Ectodermal cell (in vitro differentiated cells): ENCODE measurements around the gene ARHGEF10L.

Experiments
- H3K27ac ChIP-seq: 2 replicates; pipeline ENCODE4 v1.7.0; 2013; ENCODE audit warnings: mild to moderate bottlenecking, low read depth, low read length; ENCODE audit not compliant: insufficient read depth, poor library complexity, severe bottlenecking
- H3K27me3 ChIP-seq: 2 replicates; pipeline ENCODE4 v1.7.0; 2013; ENCODE audit warnings: mild to moderate bottlenecking, low read length; ENCODE audit not compliant: insufficient read depth, control insufficient read depth, poor library complexity, severe bottlenecking
- H3K36me3 ChIP-seq: one replicate; pipeline ENCODE4 v1.7.0; 2013; ENCODE audit warnings: low read length; ENCODE audit not compliant: control insufficient read depth, insufficient read depth
- H3K4me1 ChIP-seq: one replicate; pipeline ENCODE4 v1.7.0; 2013; ENCODE audit warnings: low read length; ENCODE audit not compliant: control insufficient read depth, insufficient read depth
- H3K4me3 ChIP-seq: 2 replicates; pipeline ENCODE4 v1.7.0; 2013; ENCODE audit warnings: low read depth, low read length, control low read depth; ENCODE audit not compliant: insufficient read depth
- H3K9me3 ChIP-seq: 2 replicates; pipeline ENCODE4 v1.7.0; 2013; ENCODE audit warnings: mild to moderate bottlenecking, low read length, moderate library complexity; ENCODE audit not compliant: control insufficient read depth
- WGBS, 2 experiments: methylation state at CpG; one replicate each; pipeline ENCODE4 v1.1.7; 2013; ENCODE audit warnings: missing lambda C conversion rate in 2 of 2; 5-methylcytosine and 5-hydroxymethylcytosine counted together

ARHGEF10L gene

GRCh38 chr1:17507915-17508314 is 31.6 kb upstream of the ARHGEF10L start:
- Histone ChIP-seq H3K36me3 (no peaks in the 10 kb centered on the region), H3K27me3 (no peaks in the 10 kb centered on the region), H3K27ac (no peak overlapping the region), H3K9me3 (no peaks in the 10 kb centered on the region), H3K4me3 (no peak overlapping the region), H3K4me1 (no peaks in the 10 kb centered on the region)
- 79 to 82% methylated on average over 6 of the region's 6 CpGs for WGBS, 2 experiments

- Histone ChIP-seq H3K36me3 (no peaks in the 10 kb centered on the region), H3K27me3 (no peaks in the 10 kb centered on the region)
- 83 to 86% methylated on average over 8 of the region's 8 CpGs for WGBS, 2 experiments
These were observed 30.1 kb upstream of the ARHGEF10L start for GRCh38 chr1:17509363-17509762.

GRCh38 chr1:17510138-17510537 is 29.4 kb upstream of the ARHGEF10L start:
- Histone ChIP-seq H3K27ac (no peak overlapping the region), H3K4me3 (no peak overlapping the region), H3K4me1 (no peaks in the 10 kb centered on the region), H3K36me3 (no peaks in the 10 kb centered on the region), H3K27me3 (no peaks in the 10 kb centered on the region), H3K9me3 (no peaks in the 10 kb centered on the region)
- 91 to 96% methylated on average over 3 of the region's 3 CpGs for WGBS, 2 experiments

More at GRCh38 chr1:17509363-17509762, 30.1 kb upstream of the ARHGEF10L start:
- no peaks in the 10 kb centered on the region for H3K9me3 ChIP-seq
- H3K4me3 ChIP-seq, result no peak overlapping the region
- no peaks in the 10 kb centered on the region for H3K4me1 ChIP-seq
- H3K27ac ChIP-seq, result no peak overlapping the region

- H3K27ac ChIP-seq, result no peak overlapping the region
- peaks cover 6% of the 10 kb centered on the region for H3K4me1 ChIP-seq
- H3K36me3 ChIP-seq, result no peaks in the 10 kb centered on the region
- no peaks in the 10 kb centered on the region for H3K9me3 ChIP-seq
- WGBS, 2 experiments, result 81 to 93% methylated on average over 2 of the region's 2 CpGs
- no peaks in the 10 kb centered on the region for H3K27me3 ChIP-seq
- H3K4me3 ChIP-seq, result no peak overlapping the region
These were observed 28.3 kb upstream of the ARHGEF10L start for GRCh38 chr1:17511188-17511587.

GRCh38 chr1:17513131-17513530 is 26.4 kb upstream of the ARHGEF10L start:
- H3K9me3 ChIP-seq, result no peaks in the 10 kb centered on the region
- H3K4me1 ChIP-seq, result peaks cover 14% of the 10 kb centered on the region
- no peaks in the 10 kb centered on the region for H3K36me3 ChIP-seq
- H3K27me3 ChIP-seq, result no peaks in the 10 kb centered on the region
- WGBS, 2 experiments, result 91 to 93% methylated on average over 4 of the region's 4 CpGs
- H3K4me3 ChIP-seq, result no peak overlapping the region
- H3K27ac ChIP-seq, result no peak overlapping the region

- WGBS, 2 experiments, result 91 to 94% methylated on average over 10 of the region's 10 CpGs
- peaks cover 14% of the 10 kb centered on the region for H3K4me1 ChIP-seq
- H3K27ac ChIP-seq, result no peak overlapping the region
- no peak overlapping the region for H3K4me3 ChIP-seq
- no peaks in the 10 kb centered on the region for H3K36me3 ChIP-seq
- no peaks in the 10 kb centered on the region for H3K27me3 ChIP-seq
- H3K9me3 ChIP-seq, result no peaks in the 10 kb centered on the region
These were observed 24.7 kb upstream of the ARHGEF10L start for GRCh38 chr1:17514776-17515175.

- no peak overlapping the region for H3K27ac ChIP-seq
These were observed 23.6 kb upstream of the ARHGEF10L start for GRCh38 chr1:17515902-17516301.

GRCh38 chr1:17516303-17517214 is 22.9 kb upstream of the ARHGEF10L start:
- Histone ChIP-seq H3K27me3 (no peaks in the 10 kb centered on the region), H3K36me3 (no peaks in the 10 kb centered on the region), H3K4me1 (peaks cover 14% of the 10 kb centered on the region), H3K27ac (peak overlapping the region; percentile 3), H3K4me3 (no peak overlapping the region), H3K9me3 (no peaks in the 10 kb centered on the region)
- WGBS, 2 experiments, result 47 to 51% methylated on average over 11 of the region's 13 CpGs

More at GRCh38 chr1:17515902-17516301, 23.6 kb upstream of the ARHGEF10L start:
- H3K4me3 ChIP-seq, result no peak overlapping the region
- WGBS, 2 experiments, result 77 to 83% methylated on average over 4 of the region's 5 CpGs
- H3K36me3 ChIP-seq, result no peaks in the 10 kb centered on the region
- H3K9me3 ChIP-seq, result no peaks in the 10 kb centered on the region
- peaks cover 14% of the 10 kb centered on the region for H3K4me1 ChIP-seq
- no peaks in the 10 kb centered on the region for H3K27me3 ChIP-seq

GRCh38 chr1:17520041-17520440 is 19.5 kb upstream of the ARHGEF10L start:
- H3K4me3 ChIP-seq, result no peak overlapping the region
- H3K9me3 ChIP-seq, result no peaks in the 10 kb centered on the region
- no peaks in the 10 kb centered on the region for H3K36me3 ChIP-seq
- WGBS, 2 experiments, result 76 to 82% methylated on average over 12 of the region's 12 CpGs
- H3K27me3 ChIP-seq, result no peaks in the 10 kb centered on the region
- H3K27ac ChIP-seq, result no peak overlapping the region
- H3K4me1 ChIP-seq, result peaks cover 14% of the 10 kb centered on the region

GRCh38 chr1:17520473-17521319 is 18.8 kb upstream of the ARHGEF10L start:
- no peaks in the 10 kb centered on the region for H3K27me3 ChIP-seq
- 84 to 86% methylated on average over 13 of the region's 13 CpGs for WGBS, 2 experiments
- H3K4me1 ChIP-seq, result peaks cover 12% of the 10 kb centered on the region

More at GRCh38 chr1:17520473-17521319, 18.8 kb upstream of the ARHGEF10L start:
- Histone ChIP-seq H3K36me3 (no peaks in the 10 kb centered on the region), H3K9me3 (no peaks in the 10 kb centered on the region), H3K4me3 (no peak overlapping the region), H3K27ac (no peak overlapping the region)
